Effector memory CD4-positive, alpha-beta T cell (primary cell): ENCODE measurements around the gene DGCR6L.
"Not testable (repeated sequence)": the region's sequence is repeated elsewhere in the genome, so short reads cannot be mapped to it uniquely, and the experiment has no call there.

ENCODE experiments used
- DNase-seq, 3 donors: peaks; one replicate each; pipeline ENCODE4 v3.0.0-alpha.2; 2020
- H3K27ac ChIP-seq: 2 replicates; pipeline ENCODE4 v1.7.0; 2013; ENCODE audit warnings: mild to moderate bottlenecking, low read length, moderate library complexity; ENCODE audit not compliant: insufficient read depth, poor library complexity, severe bottlenecking
- H3K27me3 ChIP-seq: replicated peaks from 2 replicates; pipeline ENCODE4 v1.7.0; 2013; ENCODE audit warnings: mild to moderate bottlenecking, low read length; ENCODE audit not compliant: insufficient read depth, control insufficient read depth, poor library complexity, severe bottlenecking
- H3K36me3 ChIP-seq: 2 replicates; pipeline ENCODE4 v1.7.0; 2013; ENCODE audit warnings: mild to moderate bottlenecking, low read length, moderate library complexity; ENCODE audit not compliant: control insufficient read depth, insufficient read depth
- H3K4me1 ChIP-seq: 2 replicates; pipeline ENCODE4 v1.7.0; 2013; ENCODE audit warnings: low read length, mild to moderate bottlenecking; ENCODE audit not compliant: control insufficient read depth, insufficient read depth, poor library complexity, severe bottlenecking
- H3K4me3 ChIP-seq: 2 replicates; pipeline ENCODE4 v1.7.0; 2013; ENCODE audit warnings: low read length, low read depth, mild to moderate bottlenecking; ENCODE audit not compliant: insufficient read depth, poor library complexity, severe bottlenecking
- H3K9me3 ChIP-seq: 2 replicates; pipeline ENCODE4 v1.7.0; 2013; ENCODE audit warnings: mild to moderate bottlenecking, low read length, moderate library complexity; ENCODE audit not compliant: control insufficient read depth

DGCR6L gene

GRCh38 chr22:20282901-20283673 is 36.8 kb downstream of the DGCR6L start:
- H3K9me3 ChIP-seq: no peaks in the 10 kb centered on the region
- DNase-seq: no peak
- no peaks in the 10 kb centered on the region for H3K27me3 ChIP-seq
- no peaks in the 10 kb centered on the region for H3K4me1 ChIP-seq
- no peak overlapping the region for H3K27ac ChIP-seq
- H3K36me3 ChIP-seq: no peaks in the 10 kb centered on the region
- no peak overlapping the region for H3K4me3 ChIP-seq

- H3K4me3 ChIP-seq: no peak overlapping the region
- no peak for DNase-seq
- no peaks in the 10 kb centered on the region for H3K27me3 ChIP-seq
- H3K36me3 ChIP-seq: no peaks in the 10 kb centered on the region
- H3K4me1 ChIP-seq: no peaks in the 10 kb centered on the region
- H3K27ac ChIP-seq: no peak overlapping the region
- no peaks in the 10 kb centered on the region for H3K9me3 ChIP-seq
These were observed 38.0 kb downstream of the DGCR6L start for GRCh38 chr22:20281891-20282290.

DNA sequence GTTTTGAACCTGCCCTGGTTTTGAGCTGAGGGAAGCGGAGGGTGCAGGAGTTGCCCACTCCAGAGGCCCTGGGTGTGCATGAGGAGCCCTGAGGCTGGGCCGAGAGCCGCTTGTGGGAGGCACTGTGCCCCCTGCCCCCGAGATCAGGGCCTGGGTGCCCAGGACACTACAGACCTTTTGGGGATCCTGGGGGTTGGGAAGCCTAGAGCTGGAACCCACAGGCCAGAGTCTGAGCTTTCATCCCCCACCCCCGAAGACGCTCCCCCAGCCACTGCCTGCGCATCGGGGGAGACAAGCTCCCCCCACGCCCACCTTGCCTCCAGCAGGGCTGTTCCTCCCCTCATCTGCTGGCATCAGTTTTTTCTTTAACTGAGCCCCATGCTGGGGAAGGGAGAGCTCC is 38.4 kb downstream of the DGCR6L start:
- H3K27ac ChIP-seq, H3K4me1 ChIP-seq, H3K36me3 ChIP-seq, DNase-seq, H3K9me3 ChIP-seq, H3K4me3 ChIP-seq, H3K27me3 ChIP-seq: not testable (repeated sequence)

GRCh38 chr22:20280866-20281265 is 39.0 kb downstream of the DGCR6L start:
- H3K4me1 ChIP-seq: no peaks in the 10 kb centered on the region
- no peak overlapping the region for H3K4me3 ChIP-seq
- DNase-seq: no peak
- no peak overlapping the region for H3K27ac ChIP-seq
- H3K27me3 ChIP-seq: no peaks in the 10 kb centered on the region
- H3K9me3 ChIP-seq: no peaks in the 10 kb centered on the region
- H3K36me3 ChIP-seq: no peaks in the 10 kb centered on the region

DNA sequence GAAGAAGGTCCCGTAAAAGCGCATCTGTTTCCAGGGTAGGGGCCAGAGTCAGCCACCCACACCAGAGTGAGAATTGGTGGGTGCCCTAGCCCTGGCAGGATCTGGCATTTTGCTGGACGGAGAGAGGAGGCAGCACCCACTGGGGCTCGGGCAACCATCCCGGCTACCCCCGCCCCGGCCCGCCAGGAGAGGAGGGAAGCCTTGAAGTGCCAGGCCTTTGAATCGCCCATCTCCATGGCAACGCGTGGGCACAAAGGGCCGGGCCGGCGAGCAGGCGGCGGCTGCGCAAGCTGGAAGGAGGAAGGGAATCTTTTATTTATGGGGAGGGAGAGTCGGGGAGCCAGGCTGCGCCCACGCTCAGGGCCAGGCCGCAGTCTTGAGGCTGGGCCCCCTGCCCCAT is 39.7 kb downstream of the DGCR6L start:
- not testable (repeated sequence) for H3K9me3 ChIP-seq, H3K4me3 ChIP-seq, H3K4me1 ChIP-seq, H3K27ac ChIP-seq, H3K36me3 ChIP-seq, H3K27me3 ChIP-seq, DNase-seq

DNA sequence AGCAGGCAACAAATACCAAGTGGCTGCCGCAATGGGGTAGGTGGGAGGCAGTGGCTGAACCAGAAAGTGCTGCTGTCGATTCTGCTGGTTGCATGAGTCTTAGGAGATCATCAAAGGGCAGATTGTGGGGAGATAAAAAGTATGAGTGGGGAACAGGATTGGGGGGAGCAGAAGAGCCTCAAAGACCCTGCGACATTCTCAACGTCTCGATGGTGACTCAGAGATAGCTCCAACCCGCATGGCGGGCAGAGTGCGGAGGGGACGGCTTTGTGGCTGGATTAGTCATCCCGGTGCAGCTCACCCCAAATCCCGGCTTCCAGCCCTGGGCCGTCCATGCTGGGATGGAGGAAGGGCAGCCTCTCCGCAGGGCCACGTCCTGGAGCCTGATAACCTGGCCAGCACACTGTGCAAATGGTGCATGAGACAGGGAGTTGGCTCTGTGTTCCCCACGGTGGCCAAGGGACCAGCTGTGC is 40.2 kb downstream of the DGCR6L start:
- H3K27ac ChIP-seq: no peak overlapping the region
- no peaks in the 10 kb centered on the region for H3K9me3 ChIP-seq
- H3K27me3 ChIP-seq: no peaks in the 10 kb centered on the region
- H3K36me3 ChIP-seq: no peaks in the 10 kb centered on the region
- H3K4me3 ChIP-seq: no peak overlapping the region
- H3K4me1 ChIP-seq: no peaks in the 10 kb centered on the region
- DNase-seq: no peak

- H3K9me3 ChIP-seq, H3K4me1 ChIP-seq, DNase-seq, H3K4me3 ChIP-seq, H3K27me3 ChIP-seq, H3K27ac ChIP-seq, H3K36me3 ChIP-seq: not testable (repeated sequence)
These were observed 41.0 kb downstream of the DGCR6L start for GRCh38 chr22:20278726-20279490.

DNA sequence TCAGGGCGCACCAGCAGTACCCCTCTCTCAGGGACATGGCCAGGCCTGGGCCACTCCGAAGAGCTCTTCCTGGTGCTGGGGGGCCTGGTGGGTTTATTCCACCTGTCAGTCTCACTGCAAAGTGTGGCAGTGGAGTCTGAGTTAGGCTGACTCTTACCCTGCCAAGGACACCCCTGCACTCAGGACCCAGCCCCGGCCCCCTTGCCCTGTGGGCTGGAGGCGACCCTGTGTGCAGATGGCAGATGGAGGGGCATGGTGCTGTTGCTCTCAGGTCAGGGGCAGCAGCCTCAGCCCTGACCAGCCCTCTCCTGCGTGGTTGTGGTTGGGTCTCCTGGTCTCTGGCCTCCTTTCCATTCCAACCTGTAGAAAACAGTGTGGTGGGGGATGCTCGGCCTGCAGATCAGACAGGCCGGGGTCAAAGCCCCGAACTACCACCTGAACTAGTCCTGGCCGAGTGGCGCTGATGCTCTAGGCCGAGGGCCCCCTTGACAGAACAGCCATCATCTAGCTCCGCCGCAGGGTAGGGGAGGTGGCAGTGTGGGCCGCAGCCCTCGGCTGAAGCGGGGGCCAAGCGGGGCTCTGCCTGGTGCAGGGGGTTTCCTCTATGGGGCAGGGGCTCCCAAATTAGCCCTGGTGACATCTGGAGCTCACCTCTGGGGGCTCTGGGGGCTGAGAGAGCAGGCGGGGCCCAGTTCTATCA is 41.8 kb downstream of the DGCR6L start:
- H3K27me3 ChIP-seq, H3K4me3 ChIP-seq, H3K9me3 ChIP-seq, H3K36me3 ChIP-seq, DNase-seq, H3K4me1 ChIP-seq, H3K27ac ChIP-seq: not testable (repeated sequence)

DNA sequence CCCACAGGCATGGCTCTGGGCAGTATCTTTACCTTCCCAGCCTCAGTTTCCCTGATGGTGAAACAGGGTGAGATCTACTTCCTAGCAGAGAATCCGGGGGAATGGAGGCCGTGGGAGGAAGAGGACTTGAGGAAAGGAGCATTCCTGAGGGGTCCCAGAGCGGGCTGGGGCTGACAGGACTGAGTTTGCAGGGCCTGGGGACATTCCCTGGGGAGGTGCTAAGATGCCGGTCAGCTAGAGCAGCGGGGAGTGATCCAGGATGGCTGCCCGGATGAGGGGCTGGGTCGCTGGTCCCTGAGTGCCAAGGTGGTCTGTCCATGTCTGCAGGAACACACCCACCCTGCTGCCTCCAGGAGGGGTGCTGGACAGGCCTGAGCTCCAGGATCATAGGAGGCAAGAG is 43.4 kb downstream of the DGCR6L start:
- Histone ChIP-seq H3K4me3 (no peak overlapping the region), H3K27ac (no peak overlapping the region), H3K36me3 (no peaks in the 10 kb centered on the region), H3K27me3 (no peaks in the 10 kb centered on the region), H3K9me3 (no peaks in the 10 kb centered on the region), H3K4me1 (no peaks in the 10 kb centered on the region)
- no peak for DNase-seq

GRCh38 chr22:20275836-20276235 is 44.0 kb downstream of the DGCR6L start:
- H3K4me3 ChIP-seq: no peak overlapping the region
- no peak overlapping the region for H3K27ac ChIP-seq
- no peaks in the 10 kb centered on the region for H3K9me3 ChIP-seq
- no peak for DNase-seq
- H3K36me3 ChIP-seq: no peaks in the 10 kb centered on the region
- H3K27me3 ChIP-seq: no peaks in the 10 kb centered on the region
- H3K4me1 ChIP-seq: no peaks in the 10 kb centered on the region
